ENCODE measurements around the gene STIL.

GRCh38 chr1:47333578-47333921, 19.6 kb upstream of the STIL start, which contains the start of gene CMPK1:
- TF ChIP-seq POLR2AphosphoS5 (IDR thresholded peaks at IDR 0.05; ENCODE audit: low read depth, low read length) (peak; percentile 68; the same call in 1 of the 2 replicates), POLR2A (IDR thresholded peaks at IDR 0.05; ENCODE audit: low read depth, low read length) (peak; percentile 76)

Data from GM12892 (cell line).